HG03095 (cell line): ENCODE measurements around the gene SLC8A3.

Experiments used
- ATAC-seq: cut with Tn5 transposase; IDR thresholded peaks from one replicate; pipeline ENCODE4 v1.9.1; 2021; ENCODE audit warnings: moderate library complexity; ENCODE audit not compliant: unreplicated experiment

SLC8A3 gene

DNA sequence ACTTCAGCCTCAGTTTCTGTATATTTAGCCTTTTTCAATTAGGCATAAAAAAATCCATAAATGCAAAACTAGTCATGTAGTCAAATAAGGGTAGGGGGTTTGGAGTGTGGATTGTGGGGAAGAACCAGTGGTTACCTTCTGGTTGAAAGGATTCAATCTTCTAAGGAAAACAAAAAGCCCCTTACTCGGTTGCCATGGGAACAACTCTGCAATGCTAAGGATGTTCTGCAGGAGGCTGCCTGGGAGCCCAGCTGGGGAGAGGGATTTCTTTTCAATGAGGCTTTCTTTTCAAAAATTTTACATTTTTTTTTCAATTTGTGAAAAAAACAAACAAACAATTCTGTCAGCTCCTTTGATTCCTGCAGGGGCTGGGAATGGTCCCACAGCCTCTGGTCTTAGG lies 67.2 kb downstream of the SLC8A3 start:
- ATAC-seq, result no peak

- no peak for ATAC-seq
Measured at GRCh38 chr14:70118064-70118463, 70.7 kb downstream of the SLC8A3 start.

DNA sequence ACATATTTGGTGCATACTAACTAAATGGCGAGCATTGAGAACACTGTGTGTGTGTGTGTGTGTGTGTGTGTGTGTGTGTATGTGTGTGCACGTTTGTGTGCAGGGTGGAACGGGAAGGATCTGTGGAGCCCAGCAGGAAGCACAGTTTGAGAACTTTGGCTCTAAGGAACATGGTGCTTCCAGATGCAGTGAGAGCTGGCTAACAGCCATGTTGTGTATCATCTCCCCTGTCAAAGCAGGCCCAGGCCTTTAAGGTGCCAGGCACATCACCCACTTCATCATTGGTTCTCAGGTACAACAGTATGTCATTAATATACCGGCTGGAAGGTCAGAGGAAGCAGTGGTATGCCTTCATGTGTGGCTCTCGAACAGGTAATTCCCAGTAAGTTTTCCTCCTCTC lies 72.5 kb downstream of the SLC8A3 start:
- no peak for ATAC-seq

- no peak for ATAC-seq
Measured at GRCh38 chr14:70114621-70115156, 74.1 kb downstream of the SLC8A3 start.

DNA sequence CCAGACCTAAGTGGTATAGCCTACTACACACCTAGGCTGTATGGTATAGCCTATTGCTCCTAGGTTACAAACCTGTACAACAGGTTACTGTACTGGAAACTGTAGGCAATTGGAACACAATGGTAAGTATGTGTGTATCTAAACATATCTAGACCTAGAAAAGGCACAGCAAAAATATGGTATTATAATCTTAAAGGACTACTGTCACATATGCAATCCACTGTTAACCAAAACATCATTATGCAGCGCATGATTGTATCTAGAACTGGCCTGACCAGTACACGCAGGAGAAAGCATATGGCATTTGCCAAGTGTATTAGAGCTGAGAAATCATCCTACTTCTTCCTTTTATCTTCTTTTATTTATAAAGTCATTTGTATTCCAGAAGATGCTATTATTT lies 75.5 kb downstream of the SLC8A3 start:
- ATAC-seq, result no peak

DNA sequence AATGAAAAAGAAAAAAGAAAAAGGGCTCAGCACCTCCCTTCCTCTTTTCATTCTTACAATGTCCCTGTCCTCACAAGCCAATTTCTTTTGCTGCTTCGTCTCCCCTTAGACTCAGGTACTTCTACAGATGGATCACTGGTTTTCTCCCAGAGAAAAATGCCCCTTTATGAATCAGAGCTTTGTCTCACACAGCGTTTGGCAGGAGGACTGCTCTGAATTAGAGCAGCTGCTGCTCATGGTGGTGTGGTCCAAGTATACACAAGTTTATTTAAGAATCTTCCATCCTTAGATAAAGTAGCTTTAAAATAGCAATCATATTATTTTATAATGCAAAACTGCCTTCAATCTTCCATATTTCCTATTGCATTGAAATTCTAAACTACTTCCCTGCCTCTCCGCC lies 80.3 kb downstream of the SLC8A3 start:
- ATAC-seq, result no peak

GRCh38 chr14:70107309-70107708 lies 81.4 kb downstream of the SLC8A3 start:
- no peak for ATAC-seq

DNA sequence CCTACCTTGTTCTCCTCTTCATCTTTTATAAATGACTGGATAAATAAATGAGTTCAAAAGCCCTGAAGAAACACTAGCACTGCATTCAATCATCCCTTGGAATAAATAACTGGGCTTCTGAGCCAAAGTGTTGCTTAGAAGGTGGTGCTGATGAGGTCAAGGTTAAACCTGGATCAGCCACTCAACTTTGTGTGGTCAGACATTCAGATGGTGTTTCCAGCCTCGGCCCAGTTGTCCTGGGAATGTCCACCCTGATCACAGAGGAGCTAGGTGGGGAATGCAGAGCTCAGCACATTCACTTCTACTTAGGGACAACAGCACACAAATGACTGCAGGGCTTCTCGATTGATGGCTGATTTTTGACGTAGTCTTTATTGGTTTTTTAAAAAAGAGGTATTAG lies 88.7 kb downstream of the SLC8A3 start:
- no peak for ATAC-seq

- no peak for ATAC-seq
Measured at GRCh38 chr14:70098250-70098809, 90.4 kb downstream of the SLC8A3 start.

DNA sequence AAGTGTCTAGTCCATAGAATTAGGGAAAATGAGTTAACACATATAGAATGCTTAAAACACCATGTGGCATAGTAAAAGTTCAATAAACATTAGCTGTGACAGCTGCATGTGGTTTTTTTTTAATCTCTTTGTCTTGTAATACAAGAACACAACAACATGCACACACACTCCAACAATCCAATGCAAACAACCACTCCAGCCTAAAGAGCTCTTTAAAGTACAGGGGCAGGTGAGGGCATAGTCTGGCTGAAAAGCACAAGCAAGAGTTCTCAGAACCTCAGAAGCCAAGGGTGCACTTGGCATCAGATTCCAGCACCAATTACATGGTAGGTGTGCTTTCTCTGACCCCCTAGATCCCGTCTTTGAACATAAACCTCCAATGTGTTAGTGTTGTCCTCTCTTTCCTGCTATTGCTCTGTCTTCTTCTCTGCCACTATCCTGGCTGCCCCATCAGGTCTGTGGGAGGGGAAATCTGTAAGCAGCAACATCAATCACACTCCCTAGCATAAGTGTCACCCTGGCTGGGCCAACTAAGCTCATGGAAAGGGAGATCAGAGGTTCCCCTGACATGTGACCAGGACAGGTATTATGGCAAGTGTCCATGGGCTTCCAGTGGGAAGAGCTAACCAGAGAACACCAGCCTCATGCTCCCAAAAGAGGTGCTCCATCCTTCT lies 91.0 kb downstream of the SLC8A3 start:
- no peak for ATAC-seq

DNA sequence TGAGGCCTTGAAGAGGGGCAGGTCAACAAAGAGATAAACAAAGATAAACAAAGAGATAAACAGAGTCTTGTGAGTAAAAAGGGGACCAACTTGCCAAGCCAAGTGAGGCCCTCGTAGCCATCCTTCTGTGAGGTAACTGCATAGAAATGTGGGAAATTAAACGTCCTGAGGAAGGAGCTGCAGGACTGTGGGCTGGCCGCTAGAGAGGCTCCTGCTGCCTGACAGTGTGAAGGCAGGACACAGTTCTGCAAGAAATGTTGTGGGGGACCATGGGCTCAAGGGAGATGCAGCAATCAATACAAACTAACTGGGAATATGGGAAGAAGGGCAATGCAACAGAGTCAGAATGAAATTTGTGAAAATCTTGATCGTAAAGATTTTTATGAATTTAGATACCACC lies 91.9 kb downstream of the SLC8A3 start:
- ATAC-seq, result no peak

- no peak for ATAC-seq
Measured at GRCh38 chr14:70094631-70095030, 94.1 kb downstream of the SLC8A3 start.

GRCh38 chr14:70094106-70094505 lies 94.6 kb downstream of the SLC8A3 start:
- no peak for ATAC-seq

GRCh38 chr14:70093156-70093555 lies 95.6 kb downstream of the SLC8A3 start:
- ATAC-seq, result no peak

DNA sequence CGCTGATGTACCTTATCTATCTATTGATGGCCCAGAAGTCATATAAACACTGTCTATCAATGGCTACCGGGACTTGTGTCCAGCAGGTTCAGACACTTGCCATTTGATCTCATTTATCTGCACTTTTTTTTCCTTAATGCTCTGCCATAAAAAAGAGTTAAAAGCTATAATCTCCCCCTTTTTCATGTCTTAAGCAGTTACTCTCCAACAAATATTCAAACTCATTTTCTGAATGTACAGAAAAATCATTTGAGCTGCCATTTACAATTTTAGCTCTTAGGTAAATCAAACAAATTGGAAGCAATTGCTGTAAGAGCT lies 101.4 kb downstream of the SLC8A3 start:
- no peak for ATAC-seq

DNA sequence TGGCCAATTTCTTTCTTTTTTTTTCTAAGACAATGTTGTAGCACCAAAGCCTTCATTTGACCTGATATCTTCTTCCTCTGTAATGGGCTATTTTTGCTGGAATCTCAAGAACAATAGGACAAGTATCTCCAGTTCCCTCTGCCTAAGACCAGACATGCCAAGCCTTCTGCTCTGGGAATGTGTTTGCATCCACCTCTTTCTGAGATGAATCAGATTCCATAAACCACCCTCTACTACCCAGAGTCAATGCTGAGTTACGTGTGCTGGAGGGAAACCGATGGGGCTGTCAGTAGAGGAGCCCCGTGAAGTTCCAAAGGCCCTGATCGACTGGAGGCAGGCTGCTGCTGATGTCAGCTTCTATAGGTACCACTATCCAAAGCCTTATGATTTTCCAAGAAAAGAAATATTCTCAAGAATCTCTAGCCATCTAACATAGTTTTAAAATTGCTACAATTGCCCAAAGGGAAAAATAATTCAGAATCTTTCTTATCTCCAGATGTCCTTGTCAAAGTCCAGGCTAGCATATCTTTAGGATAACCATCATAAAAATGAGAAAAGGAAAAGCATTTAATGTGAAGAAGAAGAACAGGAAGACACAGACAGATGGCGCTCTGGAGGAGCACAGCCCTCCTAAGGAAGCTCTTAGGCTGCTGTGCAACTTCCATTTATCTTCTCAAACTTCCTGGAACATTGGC lies 101.9 kb downstream of the SLC8A3 start:
- ATAC-seq, result no peak

DNA sequence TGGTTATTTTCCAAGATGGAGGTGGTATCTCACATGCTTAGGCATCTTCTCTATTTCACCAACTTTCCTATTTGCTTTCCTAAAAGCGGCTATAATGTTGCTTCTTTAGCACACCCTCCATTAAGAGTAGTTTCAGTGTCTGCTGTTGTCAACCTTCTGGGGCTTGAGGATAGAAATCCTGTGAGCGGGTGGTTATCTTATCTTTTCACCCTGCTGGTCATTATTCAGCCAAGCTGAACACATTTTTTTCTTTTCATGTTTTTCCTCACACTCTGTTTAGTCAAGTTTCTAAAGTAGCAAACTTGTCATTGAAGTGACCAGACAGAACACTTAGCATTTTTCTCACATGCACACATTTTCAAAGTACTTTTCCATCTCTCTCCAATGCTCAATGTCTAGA lies 104.5 kb downstream of the SLC8A3 start:
- no peak for ATAC-seq

GRCh38 chr14:70082394-70082793 lies 106.4 kb downstream of the SLC8A3 start:
- no peak for ATAC-seq

- no peak for ATAC-seq
Measured at GRCh38 chr14:70080076-70080475, 108.7 kb downstream of the SLC8A3 start.

GRCh38 chr14:70078329-70078728 lies 110.4 kb downstream of the SLC8A3 start:
- no peak for ATAC-seq

- no peak for ATAC-seq
Measured at GRCh38 chr14:70077720-70078119, 111.0 kb downstream of the SLC8A3 start.

DNA sequence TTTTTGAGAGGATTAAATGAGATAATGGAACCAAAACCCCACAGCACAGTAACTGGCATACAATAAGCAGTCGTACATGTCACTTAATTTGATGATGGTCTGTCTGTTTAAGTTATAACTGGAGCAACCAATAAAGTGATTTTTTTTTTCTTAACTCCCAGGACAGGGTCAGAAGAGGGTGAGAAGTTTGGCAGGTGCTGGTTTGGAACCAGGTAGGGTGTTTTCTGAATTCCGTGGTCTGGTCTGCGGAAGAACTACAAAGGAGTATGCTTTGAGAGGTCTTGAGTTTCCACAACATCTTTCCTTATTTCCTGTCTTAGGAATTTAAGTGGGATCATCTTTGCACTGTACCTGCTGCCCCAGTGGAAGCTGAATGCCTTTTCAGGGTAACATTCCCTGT lies 111.7 kb downstream of the SLC8A3 start:
- no peak for ATAC-seq
